Endothelial cell of umbilical vein (primary cell): ENCODE data around the gene GPR25. TPM values are rescaled to one million over a fixed set of nuclear protein-coding genes. Genes with fewer than 3 reads are reported as not detected.

Experiments used
- BruUV-seq: library from RNA; stranded (reverse); fragments of 400-500 nt; replicated peaks from 2 replicates; lab custom pipeline; 2021; lab: Mats Ljungman, UMichigan
- CTCF ChIA-PET: fragments of 300-600, 350-600 bp; sonication (Branson Sonifier 250); formaldehyde crosslinking; loops from one replicate; lab custom pipeline; 2021; ENCODE audit warnings: antibody characterized with exemption, inconsistent platforms; lab: Charles Lee
- POLR2A ChIA-PET: fragments of 300-600, 350-600 bp; sonication (Branson Sonifier 250); formaldehyde crosslinking; loops from one replicate; lab custom pipeline; 2021; ENCODE audit warnings: antibody characterized with exemption, inconsistent platforms; lab: Charles Lee
- DNase-seq: peaks from one replicate; pipeline ENCODE4 v3.0.0-alpha.2; 2011; ENCODE audit warnings: low read depth, low spot score
- FAIRE-seq: peaks from 2 replicates; lab custom pipeline; 2011; peaks lifted over from hg19 to GRCh38; lab: Jason Lieb, UNC
- H2AFZ ChIP-seq: 2 replicates; pipeline ENCODE4 v1.6.0; 2012; ENCODE audit warnings: low read depth, low read length, control low read depth, inconsistent platforms
- H3K27ac ChIP-seq: 2 replicates; pipeline ENCODE4 v1.5.1; 2011; ENCODE audit warnings: low read depth, mild to moderate bottlenecking, control low read depth, low read length, moderate library complexity; ENCODE audit not compliant: insufficient read depth
- H3K27me3 ChIP-seq, 2 experiments: 2 replicates each; pipeline versions ENCODE4 v1.6.0 to v1.6.1; 2011; ENCODE audit warnings: low read length in 2 of 2, mixed read lengths in 1 of 2; ENCODE audit not compliant: control insufficient read depth in 2 of 2, insufficient read depth in 2 of 2
- H3K36me3 ChIP-seq, 2 experiments: 2 replicates in 1 of 2; 3 replicates in 1 of 2; pipeline ENCODE4 v1.5.1; 2011; ENCODE audit warnings: low read length in 2 of 2, mild to moderate bottlenecking in 1 of 2, moderate library complexity in 1 of 2; ENCODE audit not compliant: control insufficient read depth in 2 of 2, insufficient read depth in 2 of 2; ENCODE audit errors: extremely low read depth in 1 of 2
- H3K4me1 ChIP-seq: 3 replicates; pipeline ENCODE4 v1.5.1; 2011; ENCODE audit warnings: mild to moderate bottlenecking, low read length; ENCODE audit not compliant: control insufficient read depth, insufficient read depth; ENCODE audit errors: extremely low read depth
- H3K4me2 ChIP-seq: 2 replicates; pipeline ENCODE4 v1.6.1; 2011; ENCODE audit warnings: low read length, control low read depth, mixed read lengths; ENCODE audit not compliant: insufficient read depth
- H3K4me3 ChIP-seq, 3 experiments: fragments of 200-600 bp in 1 of 3; sonication (generic), shearing (Covaris generic) in 1 of 3; replicated peaks in 1 of 3; 2 replicates each; pipeline ENCODE4 v1.5.1; 2011 to 2016; ENCODE audit warnings: control low read depth in 3 of 3, low read length in 3 of 3, mild to moderate bottlenecking in 2 of 3, inconsistent platforms in 1 of 3, low read depth in 1 of 3, moderate library complexity in 1 of 3; ENCODE audit not compliant: insufficient read depth in 1 of 3
- H3K79me2 ChIP-seq: 2 replicates; pipeline ENCODE4 v1.6.0; 2012; ENCODE audit warnings: low read length, inconsistent platforms; ENCODE audit not compliant: control insufficient read depth, insufficient read depth
- H3K9ac ChIP-seq: replicated peaks from 2 replicates; pipeline ENCODE3; 2011; ENCODE audit warnings: low read length, control low read depth; ENCODE audit not compliant: insufficient read depth; ENCODE audit errors: extremely low read depth
- H3K9me1 ChIP-seq: replicated peaks from 3 replicates; pipeline ENCODE4 v1.6.0; 2011; ENCODE audit warnings: mild to moderate bottlenecking, low read length; ENCODE audit not compliant: control insufficient read depth, insufficient read depth; ENCODE audit errors: extremely low read depth
- H3K9me3 ChIP-seq: replicated peaks from 2 replicates; pipeline ENCODE4 v1.5.1; 2012; ENCODE audit warnings: low read length, inconsistent platforms; ENCODE audit not compliant: control insufficient read depth, insufficient read depth
- H4K20me1 ChIP-seq: replicated peaks from 2 replicates; pipeline ENCODE3; 2011; ENCODE audit warnings: mild to moderate bottlenecking, low read length; ENCODE audit not compliant: control insufficient read depth, insufficient read depth; ENCODE audit errors: extremely low read depth
- CTCF ChIP-seq, 2 donors: IDR thresholded peaks; 1 replicate in 1 of 2; 2 replicates in 1 of 2; pipeline ENCODE4 v1.5.1; 2011; ENCODE audit warnings: low read length in 2 of 2, mild to moderate bottlenecking in 2 of 2, moderate library complexity in 2 of 2, control low read depth in 1 of 2, inconsistent platforms in 1 of 2, low read depth in 1 of 2; ENCODE audit not compliant: insufficient read depth in 1 of 2; ENCODE audit errors: extremely low read depth in 1 of 2
- EZH2 ChIP-seq: IDR thresholded peaks from 2 replicates; pipeline ENCODE4 v1.6.1; 2012; ENCODE audit warnings: borderline replicate concordance, low read depth, mild to moderate bottlenecking, moderate library complexity, low read length, inconsistent platforms; ENCODE audit not compliant: severe bottlenecking
- FOS ChIP-seq: IDR thresholded peaks from 2 replicates; pipeline ENCODE4 v1.6.1; 2011; ENCODE audit warnings: mild to moderate bottlenecking, low read length, moderate library complexity, borderline replicate concordance; ENCODE audit not compliant: insufficient read depth
- GATA2 ChIP-seq: IDR thresholded peaks from 2 replicates; pipeline ENCODE4 v1.7.0; 2011; ENCODE audit warnings: low read depth, mild to moderate bottlenecking, moderate library complexity, mixed read lengths, low read length; ENCODE audit not compliant: insufficient read length, insufficient read depth
- JUN ChIP-seq: IDR thresholded peaks from 2 replicates; pipeline ENCODE4 v1.6.1; 2011; ENCODE audit warnings: borderline replicate concordance, low read depth; ENCODE audit not compliant: insufficient read length, insufficient read depth
- MAX ChIP-seq: IDR thresholded peaks from 2 replicates; pipeline ENCODE4 v1.6.1; 2011; ENCODE audit not compliant: insufficient read depth, insufficient read length
- MYC ChIP-seq: IDR thresholded peaks from one replicate; pipeline ENCODE4 v1.6.1; 2011; ENCODE audit warnings: mild to moderate bottlenecking, low read depth, low read length
- POLR2A ChIP-seq: IDR thresholded peaks from 2 replicates; pipeline ENCODE4 v1.6.1; 2012; ENCODE audit warnings: low read depth, mild to moderate bottlenecking, control low read depth, low read length
- dilution Hi-C: fragments of 300-500 bp; cut with MboI; formaldehyde crosslinking; loops from one replicate; pipeline ENCODE4 v1.15.0; 2019; ENCODE audit warnings: low sequenced_read_pairs; ENCODE audit not compliant: extremely low pct_ligation_motif_present
- intact Hi-C: fragments of 100-400 bp; cut with micrococcal nuclease; formaldehyde crosslinking; loops from one replicate; pipeline ENCODE4 v1.10.0; 2022
- polyA plus RNA-seq, 4 experiments: library from polyadenylated mRNA; depleted of rRNA in 3 of 4; stranded (reverse) in 3 of 4; unstranded in 1 of 4; fragments of >200 nt; gene quantifications; 2 replicates each; pipeline versions ENCODE4 v1.2.1 to v1.2.3, GENCODE V29; 2011 to 2012; ENCODE audit warnings: missing spikeins in 1 of 4
- total RNA-seq: library from RNA; stranded (reverse); gene quantifications from 2 replicates; pipeline ENCODE4 v1.2.3, GENCODE V29; 2021

The GPR25 gene
- total and polyA plus RNA-seq, 2 donors (not counting 3 experiments of a cell fraction or from before 2014, with no cell fraction given), result not detected

GRCh38 chr1:200905411-200906052 lies 32.8 kb downstream of the GPR25 start:
- no peak overlapping the region for H3K27ac ChIP-seq
- no peak for DNase-seq
- no TSS peak for BruUV-seq
- CTCF ChIA-PET, result interaction anchor here (1.4 kb wide), 1 partner anchor 17 kb away, joined by 4 read pairs; no protein-coding TSS in a partner anchor
- no peaks in the 10 kb centered on the region for H4K20me1 ChIP-seq
- no peak for TF ChIP-seq CTCF (IDR thresholded peaks at IDR 0.05; ENCODE audit: extremely low read depth in 1 of 2, insufficient read depth in 1 of 2, low read depth in 1 of 2, low read length in 2 of 2)
- TF ChIP-seq JUN, result no peak
- no peak for TF ChIP-seq GATA2
- no peak for TF ChIP-seq MYC
- no peak for TF ChIP-seq MAX
- no peak for TF ChIP-seq EZH2
- no peak for TF ChIP-seq FOS
- TF ChIP-seq POLR2A, result no peak
- H3K4me2 ChIP-seq, result no peak overlapping the region
- POLR2A ChIA-PET, result no interaction called here
- H3K9me1 ChIP-seq, result no peaks in the 10 kb centered on the region
- no peaks in the 10 kb centered on the region for H3K36me3 ChIP-seq
- H3K79me2 ChIP-seq, result no peaks in the 10 kb centered on the region
- H3K9ac ChIP-seq, result no peak overlapping the region
- no peak for FAIRE-seq
- H3K4me3 ChIP-seq, result no peak overlapping the region
- no peaks in the 10 kb centered on the region for H3K9me3 ChIP-seq
- H3K4me1 ChIP-seq, result no peaks in the 10 kb centered on the region
- intact Hi-C loops, result no loop called here
- peaks cover 0 to 3% of the 10 kb centered on the region in 2 experiments for H3K27me3 ChIP-seq
- dilution Hi-C loops, result no loop called here
- H2AFZ ChIP-seq, result no peak overlapping the region
